HepG2 (cell line): Measurements from ENCODE around the gene HNRNPF. TPM values are rescaled to one million over a fixed set of nuclear protein-coding genes. Genes with fewer than 3 reads are reported as not detected.

ENCODE experiments used
- HNRNPK ChIP-seq: fragments of 200-400 bp; formaldehyde crosslinking; IDR thresholded peaks from 2 replicates; pipeline ENCODE4 v1.6.1; 2018; ENCODE audit warnings: low read length, low read depth, moderate library complexity, mild to moderate bottlenecking; ENCODE audit not compliant: poor library complexity, severe bottlenecking
- ISX ChIP-seq: sonication (generic); formaldehyde crosslinking; conservative IDR thresholded peaks from 2 replicates; pipeline ENCODE4 v1.5.0; 2020; ENCODE audit warnings: missing genetic modification reagents
- JARID2 ChIP-seq: sonication (generic); formaldehyde crosslinking; IDR thresholded peaks from 2 replicates; pipeline ENCODE4 v1.8.1; 2023; ENCODE audit warnings: missing genetic modification reagents, inconsistent platforms; ENCODE audit not compliant: insufficient replicate concordance
- MBNL3 ChIP-seq: fragments of 250-450 bp; sonication (Bioruptor Pico); conservative IDR thresholded peaks from 2 replicates; pipeline ENCODE4 v1.8.0; 2022; ENCODE audit warnings: mild to moderate bottlenecking, inconsistent platforms
- NCOA2 ChIP-seq: sonication (generic); formaldehyde crosslinking; IDR thresholded peaks from 2 replicates; pipeline ENCODE4 v1.8.0; 2022; ENCODE audit warnings: inconsistent platforms
- STAG1 ChIP-seq: sonication (generic); formaldehyde crosslinking; IDR thresholded peaks from 2 replicates; pipeline ENCODE4 v1.4.0; 2020; ENCODE audit warnings: missing genetic modification reagents
- TAF1 ChIP-seq: sonication (generic); formaldehyde crosslinking; IDR thresholded peaks from 2 replicates; pipeline ENCODE4 v1.4.0; 2020; ENCODE audit warnings: missing genetic modification reagents
- ZKSCAN1 ChIP-seq: fragments of 150-350 bp; IDR thresholded peaks from 2 replicates; pipeline ENCODE4 v1.6.1; 2014; ENCODE audit warnings: low read length
- ZNF235 ChIP-seq: sonication (generic); formaldehyde crosslinking; IDR thresholded peaks from 2 replicates; pipeline ENCODE4 v1.8.1; 2023; ENCODE audit warnings: mild to moderate bottlenecking, missing genetic modification reagents, borderline replicate concordance
- ZNF350 ChIP-seq: sonication (generic); formaldehyde crosslinking; IDR thresholded peaks from 2 replicates; pipeline ENCODE4 v1.4.0; 2020; ENCODE audit warnings: mild to moderate bottlenecking, low read depth, missing genetic modification reagents, borderline replicate concordance
- polyA plus RNA-seq, 8 experiments: library from polyadenylated mRNA; depleted of rRNA in 3 of 8; stranded (reverse) in 7 of 8; unstranded in 1 of 8; fragments of >200 nt; fragmentation: Illumina TruSeq in 4 of 8; extraction: Trizol in 4 of 8; gene quantifications; 2 replicates each; pipeline versions ENCODE4 v1.2.1 to v1.2.3, GENCODE V29; 2011 to 2016; ENCODE audit warnings: low read depth in 4 of 8, missing spikeins in 1 of 8, mixed read lengths in 1 of 8; ENCODE audit not compliant: insufficient read depth in 1 of 8
- total RNA-seq, 5 experiments: library from RNA; depleted of rRNA; stranded (reverse); fragments of >200 nt; fragmentation: Illumina TruSeq; extraction: Trizol; gene quantifications; 2 replicates each; pipeline ENCODE4 v1.2.3, GENCODE V29; 2016; ENCODE audit warnings: low read depth in 1 of 5
- TF ChIP-seq, protein P1 (sequence below): sonication (generic); formaldehyde crosslinking; IDR thresholded peaks from 2 replicates; pipeline ENCODE4 v1.4.0; 2020; ENCODE audit warnings: mild to moderate bottlenecking, missing genetic modification reagents
- TF ChIP-seq, protein P2 (sequence below): sonication (generic); formaldehyde crosslinking; IDR thresholded peaks from one replicate; pipeline ENCODE4 v1.5.1; 2020; ENCODE audit warnings: mild to moderate bottlenecking, missing genetic modification reagents; ENCODE audit errors: not compliant biosample characterization

HNRNPF gene
- total and polyA plus RNA-seq, 2 of the 13 experiments (the other 11 are each of a cell fraction or from before 2014, with no cell fraction given), result 166 to 308 TPM

DNA sequence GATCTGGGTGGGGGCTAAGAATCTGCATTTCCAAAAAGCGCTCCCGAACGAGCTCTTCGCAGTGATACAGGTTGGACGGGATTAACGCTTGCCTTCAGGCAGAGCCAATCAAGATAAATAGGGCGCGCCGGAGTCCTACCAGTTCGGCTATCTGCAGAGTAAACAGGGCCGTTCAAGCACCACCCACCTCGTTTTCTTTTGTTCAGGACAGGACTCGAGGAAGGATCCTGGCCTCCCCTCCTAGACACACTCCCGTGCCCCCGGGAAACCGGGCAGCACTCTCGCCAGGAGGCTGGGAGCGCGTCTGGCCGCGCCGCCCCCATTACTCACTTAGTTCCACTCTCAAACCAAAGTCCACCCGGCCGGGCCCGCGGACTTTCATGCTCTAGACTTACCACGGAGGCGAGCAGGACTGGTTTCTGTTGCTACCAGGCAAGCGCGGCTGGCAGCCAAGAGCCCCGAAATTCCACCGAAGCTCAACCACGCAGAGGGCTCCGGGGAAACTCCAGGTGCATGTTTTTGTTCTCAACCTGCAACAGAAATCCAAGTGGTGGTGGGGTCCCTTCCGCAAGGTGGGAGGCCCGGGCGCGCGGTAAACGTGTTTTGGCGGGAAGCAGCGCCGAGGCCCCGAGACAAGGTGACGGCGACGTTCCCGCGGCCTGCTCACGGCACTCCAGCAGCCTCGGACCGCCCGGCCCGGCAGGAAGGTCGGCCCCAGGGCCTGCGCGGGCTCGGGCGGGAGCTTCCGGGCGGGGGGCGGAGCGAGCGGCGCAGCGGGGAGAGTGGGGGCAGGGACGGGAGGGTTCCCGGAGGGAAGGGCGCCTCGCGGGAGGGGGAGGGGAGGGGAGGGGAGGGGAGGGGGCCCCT, 12.7 kb downstream of the HNRNPF start (continued):
- TF ChIP-seq, protein P1, sequence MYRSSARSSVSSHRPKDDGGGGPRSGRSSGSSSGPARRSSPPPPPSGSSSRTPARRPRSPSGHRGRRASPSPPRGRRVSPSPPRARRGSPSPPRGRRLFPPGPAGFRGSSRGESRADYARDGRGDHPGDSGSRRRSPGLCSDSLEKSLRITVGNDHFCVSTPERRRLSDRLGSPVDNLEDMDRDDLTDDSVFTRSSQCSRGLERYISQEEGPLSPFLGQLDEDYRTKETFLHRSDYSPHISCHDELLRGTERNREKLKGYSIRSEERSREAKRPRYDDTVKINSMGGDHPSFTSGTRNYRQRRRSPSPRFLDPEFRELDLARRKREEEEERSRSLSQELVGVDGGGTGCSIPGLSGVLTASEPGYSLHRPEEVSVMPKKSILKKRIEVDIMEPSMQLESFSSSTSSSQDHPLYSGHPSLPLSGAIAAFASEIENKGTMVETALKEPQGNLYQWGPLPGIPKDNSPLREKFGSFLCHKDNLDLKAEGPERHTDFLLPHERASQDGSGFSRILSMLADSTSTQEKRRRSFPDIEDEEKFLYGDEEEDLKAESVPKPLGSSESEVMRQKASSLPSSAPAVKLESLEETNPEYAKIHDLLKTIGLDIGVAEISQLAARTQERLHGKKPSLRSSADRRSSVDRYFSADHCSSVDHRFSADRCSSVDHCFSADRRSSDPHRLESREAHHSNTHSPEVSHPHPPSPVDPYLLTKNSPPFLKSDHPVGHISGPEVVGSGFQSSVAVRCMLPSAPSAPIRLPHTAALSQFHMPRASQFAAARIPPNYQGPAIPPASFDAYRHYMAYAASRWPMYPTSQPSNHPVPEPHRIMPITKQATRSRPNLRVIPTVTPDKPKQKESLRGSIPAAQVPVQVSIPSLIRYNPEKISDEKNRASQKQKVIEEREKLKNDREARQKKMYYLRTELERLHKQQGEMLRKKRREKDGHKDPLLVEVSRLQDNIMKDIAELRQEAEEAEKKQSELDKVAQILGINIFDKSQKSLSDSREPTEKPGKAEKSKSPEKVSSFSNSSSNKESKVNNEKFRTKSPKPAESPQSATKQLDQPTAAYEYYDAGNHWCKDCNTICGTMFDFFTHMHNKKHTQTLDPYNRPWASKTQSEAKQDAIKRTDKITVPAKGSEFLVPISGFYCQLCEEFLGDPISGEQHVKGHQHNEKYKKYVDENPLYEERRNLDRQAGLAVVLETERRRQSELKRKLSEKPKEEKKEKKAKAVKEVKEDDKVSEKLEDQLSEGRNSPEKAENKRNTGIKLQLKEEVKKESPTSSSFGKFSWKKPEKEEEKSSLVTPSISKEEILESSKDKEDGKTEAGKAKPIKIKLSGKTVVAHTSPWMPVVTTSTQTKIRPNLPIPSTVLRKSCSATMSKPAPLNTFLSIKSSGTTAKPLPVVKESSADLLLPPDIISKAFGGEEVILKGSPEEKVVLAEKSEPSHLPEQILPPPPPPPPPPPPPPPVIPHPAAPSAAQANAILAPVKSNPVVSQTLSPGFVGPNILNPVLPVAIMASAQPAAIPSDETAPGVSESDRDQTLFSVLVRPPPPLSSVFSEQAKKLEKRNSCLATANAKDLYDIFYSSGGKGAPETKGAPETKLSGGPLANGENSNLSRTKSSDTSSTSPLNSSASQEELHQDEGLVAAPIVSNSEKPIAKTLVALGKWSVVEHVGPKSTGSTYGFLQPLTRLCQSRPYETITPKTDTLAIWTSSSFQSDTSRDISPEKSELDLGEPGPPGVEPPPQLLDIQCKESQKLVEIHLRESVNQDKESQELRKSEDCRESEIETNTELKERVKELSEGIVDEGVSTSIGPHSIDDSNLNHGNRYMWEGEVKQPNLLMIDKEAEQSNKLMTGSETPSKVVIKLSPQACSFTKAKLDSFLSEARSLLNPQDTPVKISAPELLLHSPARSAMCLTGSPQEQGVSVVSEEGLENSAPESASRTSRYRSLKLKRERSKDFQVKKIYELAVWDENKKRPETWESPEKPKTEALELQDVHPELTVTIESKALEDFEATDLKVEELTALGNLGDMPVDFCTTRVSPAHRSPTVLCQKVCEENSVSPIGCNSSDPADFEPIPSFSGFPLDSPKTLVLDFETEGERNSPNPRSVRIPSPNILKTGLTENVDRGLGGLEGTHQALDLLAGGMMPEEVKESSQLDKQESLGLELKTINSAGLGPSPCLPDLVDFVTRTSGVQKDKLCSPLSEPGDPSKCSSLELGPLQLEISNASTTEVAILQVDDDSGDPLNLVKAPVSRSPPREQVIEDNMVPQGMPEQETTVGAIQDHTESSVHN (CRISPR knock-in tag), result no peak
- TF ChIP-seq ZNF235 (CRISPR knock-in tag), result no peak; the same call in 1 of the 2 replicates
- 0 out of 2 replicates have a peak, but pooled peaks have one; percentile 7 for TF ChIP-seq ISX
- no peak; the same call in 1 of the 2 replicates for TF ChIP-seq STAG1 (CRISPR knock-in tag)
- no peak for TF ChIP-seq ZKSCAN1
- peak; percentile 17; the same call in 1 of the 2 replicates for TF ChIP-seq ZNF350
- no peak for TF ChIP-seq JARID2 (CRISPR knock-in tag)
- no peak for TF ChIP-seq NCOA2 (CRISPR knock-in tag)
- no peak for TF ChIP-seq HNRNPK
- no peak for TF ChIP-seq MBNL3
- TF ChIP-seq TAF1 (CRISPR knock-in tag), result no peak
- TF ChIP-seq, protein P2, sequence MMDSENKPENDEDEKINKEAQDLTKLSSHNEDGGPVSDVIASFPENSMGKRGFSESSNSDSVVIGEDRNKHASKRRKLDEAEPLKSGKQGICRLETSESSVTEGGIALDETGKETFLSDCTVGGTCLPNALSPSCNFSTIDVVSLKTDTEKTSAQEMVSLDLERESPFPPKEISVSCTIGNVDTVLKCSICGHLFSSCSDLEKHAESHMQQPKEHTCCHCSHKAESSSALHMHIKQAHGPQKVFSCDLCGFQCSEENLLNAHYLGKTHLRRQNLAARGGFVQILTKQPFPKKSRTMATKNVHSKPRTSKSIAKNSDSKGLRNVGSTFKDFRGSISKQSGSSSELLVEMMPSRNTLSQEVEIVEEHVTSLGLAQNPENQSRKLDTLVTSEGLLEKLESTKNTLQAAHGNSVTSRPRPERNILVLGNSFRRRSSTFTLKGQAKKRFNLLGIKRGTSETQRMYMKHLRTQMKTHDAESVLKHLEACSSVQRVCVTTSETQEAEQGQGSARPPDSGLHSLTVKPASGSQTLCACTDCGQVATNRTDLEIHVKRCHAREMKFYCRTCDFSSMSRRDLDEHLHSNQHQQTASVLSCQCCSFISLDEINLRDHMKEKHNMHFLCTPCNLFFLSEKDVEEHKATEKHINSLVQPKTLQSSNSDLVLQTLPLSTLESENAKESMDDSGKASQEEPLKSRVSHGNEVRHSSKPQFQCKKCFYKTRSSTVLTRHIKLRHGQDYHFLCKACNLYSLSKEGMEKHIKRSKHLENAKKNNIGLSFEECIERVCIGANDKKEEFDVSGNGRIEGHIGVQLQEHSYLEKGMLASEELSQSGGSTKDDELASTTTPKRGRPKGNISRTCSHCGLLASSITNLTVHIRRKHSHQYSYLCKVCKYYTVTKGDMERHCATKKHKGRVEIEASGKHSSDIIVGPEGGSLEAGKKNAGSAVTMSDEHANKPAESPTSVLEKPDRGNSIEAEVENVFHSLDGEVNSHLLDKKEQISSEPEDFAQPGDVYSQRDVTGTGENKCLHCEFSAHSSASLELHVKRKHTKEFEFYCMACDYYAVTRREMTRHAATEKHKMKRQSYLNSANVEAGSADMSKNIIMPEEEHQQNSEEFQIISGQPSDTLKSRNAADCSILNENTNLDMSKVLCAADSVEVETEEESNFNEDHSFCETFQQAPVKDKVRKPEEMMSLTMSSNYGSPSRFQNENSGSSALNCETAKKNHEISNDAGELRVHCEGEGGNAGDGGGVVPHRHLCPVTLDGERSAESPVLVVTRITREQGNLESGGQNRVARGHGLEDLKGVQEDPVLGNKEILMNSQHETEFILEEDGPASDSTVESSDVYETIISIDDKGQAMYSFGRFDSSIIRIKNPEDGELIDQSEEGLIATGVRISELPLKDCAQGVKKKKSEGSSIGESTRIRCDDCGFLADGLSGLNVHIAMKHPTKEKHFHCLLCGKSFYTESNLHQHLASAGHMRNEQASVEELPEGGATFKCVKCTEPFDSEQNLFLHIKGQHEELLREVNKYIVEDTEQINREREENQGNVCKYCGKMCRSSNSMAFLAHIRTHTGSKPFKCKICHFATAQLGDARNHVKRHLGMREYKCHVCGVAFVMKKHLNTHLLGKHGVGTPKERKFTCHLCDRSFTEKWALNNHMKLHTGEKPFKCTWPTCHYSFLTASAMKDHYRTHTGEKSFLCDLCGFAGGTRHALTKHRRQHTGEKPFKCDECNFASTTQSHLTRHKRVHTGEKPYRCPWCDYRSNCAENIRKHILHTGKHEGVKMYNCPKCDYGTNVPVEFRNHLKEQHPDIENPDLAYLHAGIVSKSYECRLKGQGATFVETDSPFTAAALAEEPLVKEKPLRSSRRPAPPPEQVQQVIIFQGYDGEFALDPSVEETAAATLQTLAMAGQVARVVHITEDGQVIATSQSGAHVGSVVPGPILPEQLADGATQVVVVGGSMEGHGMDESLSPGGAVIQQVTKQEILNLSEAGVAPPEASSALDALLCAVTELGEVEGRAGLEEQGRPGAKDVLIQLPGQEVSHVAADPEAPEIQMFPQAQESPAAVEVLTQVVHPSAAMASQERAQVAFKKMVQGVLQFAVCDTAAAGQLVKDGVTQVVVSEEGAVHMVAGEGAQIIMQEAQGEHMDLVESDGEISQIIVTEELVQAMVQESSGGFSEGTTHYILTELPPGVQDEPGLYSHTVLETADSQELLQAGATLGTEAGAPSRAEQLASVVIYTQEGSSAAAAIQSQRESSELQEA (CRISPR knock-in tag), result no peak
